ENCODE results near the gene HOMEZ. TPM values are rescaled to one million over a fixed set of nuclear protein-coding genes. Genes with fewer than 3 reads are reported as not detected.

HOMEZ gene
- total RNA-seq, 4 donors from 2014 or later = 7.9 to 10.6 (median 9.5) TPM

- Histone ChIP-seq H3K4me3 (no peak overlapping the region), H3K4me1 (peaks cover 15 to 41% (median 16%) of the 10 kb centered on the region in 3 donors), H3K27ac (no peak overlapping the region), H3K9me3 (no peaks in the 10 kb centered on the region), H3K27me3 (no peaks in the 10 kb centered on the region), H3K36me3 (peaks cover 0 to 39% (median 16%) of the 10 kb centered on the region in 3 donors)
- 84 to 89% methylated on average over 4 to 6 of the region's 7 CpGs for WGBS, 2 donors
- TF ChIP-seq, protein P1, sequence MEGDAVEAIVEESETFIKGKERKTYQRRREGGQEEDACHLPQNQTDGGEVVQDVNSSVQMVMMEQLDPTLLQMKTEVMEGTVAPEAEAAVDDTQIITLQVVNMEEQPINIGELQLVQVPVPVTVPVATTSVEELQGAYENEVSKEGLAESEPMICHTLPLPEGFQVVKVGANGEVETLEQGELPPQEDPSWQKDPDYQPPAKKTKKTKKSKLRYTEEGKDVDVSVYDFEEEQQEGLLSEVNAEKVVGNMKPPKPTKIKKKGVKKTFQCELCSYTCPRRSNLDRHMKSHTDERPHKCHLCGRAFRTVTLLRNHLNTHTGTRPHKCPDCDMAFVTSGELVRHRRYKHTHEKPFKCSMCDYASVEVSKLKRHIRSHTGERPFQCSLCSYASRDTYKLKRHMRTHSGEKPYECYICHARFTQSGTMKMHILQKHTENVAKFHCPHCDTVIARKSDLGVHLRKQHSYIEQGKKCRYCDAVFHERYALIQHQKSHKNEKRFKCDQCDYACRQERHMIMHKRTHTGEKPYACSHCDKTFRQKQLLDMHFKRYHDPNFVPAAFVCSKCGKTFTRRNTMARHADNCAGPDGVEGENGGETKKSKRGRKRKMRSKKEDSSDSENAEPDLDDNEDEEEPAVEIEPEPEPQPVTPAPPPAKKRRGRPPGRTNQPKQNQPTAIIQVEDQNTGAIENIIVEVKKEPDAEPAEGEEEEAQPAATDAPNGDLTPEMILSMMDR (IDR thresholded peaks at IDR 0.05) = no peak
- no peak for TF ChIP-seq POLR2A (IDR thresholded peaks at IDR 0.05)
- no peak for DNase-seq
- intact Hi-C loops (cut with DNase I) = no loop called here
Observed at GRCh38 chr14:23324993-23325392, 39.1 kb upstream of the HOMEZ start.

GRCh38 chr14:23324455-23324846, 38.5 kb upstream of the HOMEZ start:
- Histone ChIP-seq H3K27ac (no peak overlapping the region), H3K4me3 (no peak overlapping the region), H3K27me3 (no peaks in the 10 kb centered on the region), H3K4me1 (peaks cover 15 to 44% (median 16%) of the 10 kb centered on the region in 3 donors), H3K36me3 (peaks cover 0 to 42% (median 16%) of the 10 kb centered on the region in 3 donors), H3K9me3 (no peaks in the 10 kb centered on the region)
- DNase-seq = no peak
- 59 to 89% methylated on average over 2 of the region's 2 CpGs for WGBS, 2 donors
- intact Hi-C loops (cut with DNase I) = no loop called here
- no peak for TF ChIP-seq POLR2A (IDR thresholded peaks at IDR 0.05)
- TF ChIP-seq, protein P1 (IDR thresholded peaks at IDR 0.05) = no peak

GRCh38 chr14:23323838-23324454, 38.0 kb upstream of the HOMEZ start:
- Histone ChIP-seq H3K27ac (no peak overlapping the region), H3K36me3 (peaks cover 0 to 42% (median 16%) of the 10 kb centered on the region in 3 donors), H3K4me3 (no peak overlapping the region), H3K4me1 (peaks cover 15 to 44% (median 16%) of the 10 kb centered on the region in 3 donors), H3K9me3 (no peaks in the 10 kb centered on the region), H3K27me3 (no peaks in the 10 kb centered on the region)
- TF ChIP-seq, protein P1 (IDR thresholded peaks at IDR 0.05) = no peak
- no peak for TF ChIP-seq POLR2A (IDR thresholded peaks at IDR 0.05)
- no peak for DNase-seq
- intact Hi-C loops (cut with DNase I) = no loop called here
- 86 to 92% methylated on average over 14 to 17 of the region's 18 CpGs for WGBS, 2 donors

- 35 to 36% methylated on average over 10 of the region's 10 CpGs for WGBS, 2 donors
- Histone ChIP-seq H3K9me3 (no peaks in the 10 kb centered on the region), H3K4me1 (peaks cover 15 to 41% (median 16%) of the 10 kb centered on the region in 3 donors), H3K4me3 (peak overlapping the region; percentile 94 to 99 (median 95)), H3K27me3 (no peaks in the 10 kb centered on the region), H3K36me3 (peaks cover 0 to 42% (median 16%) of the 10 kb centered on the region in 3 donors), H3K27ac (peak overlapping the region in 3 of 4 donors; percentile 99 to 100 (median 99))
- DNase-seq = no peak
- intact Hi-C loops (cut with DNase I) = no loop called here
- TF ChIP-seq, protein P1 (IDR thresholded peaks at IDR 0.05) = no peak
- TF ChIP-seq POLR2A (IDR thresholded peaks at IDR 0.05) = no peak
Observed at GRCh38 chr14:23322568-23323517, 36.9 kb upstream of the HOMEZ start.
